Panc1 (cell line): Measurements from ENCODE around the gene EMX1. TPM values are rescaled to one million over a fixed set of nuclear protein-coding genes. Genes with fewer than 3 reads are reported as not detected.

Experiments used
- ATAC-seq: fragments of 200-7000 bp; cut with Tn5 transposase; 2 replicates; pipeline ENCODE4 v1.9.1; 2020; ENCODE audit warnings: mild to moderate bottlenecking, moderate library complexity
- BruUV-seq: library from RNA; stranded (reverse); fragments of 400-500 nt; replicated peaks from 2 replicates; lab custom pipeline; 2021; lab: Mats Ljungman, UMichigan
- CTCF ChIA-PET: fragments of 300-600 bp; sonication (Branson Sonifier 250); formaldehyde crosslinking; loops from one replicate; lab custom pipeline; 2022; ENCODE audit warnings: antibody characterized with exemption; lab: Charles Lee
- POLR2A ChIA-PET: fragments of 300-600 bp; sonication (Branson Sonifier 250); formaldehyde crosslinking; loops from one replicate; lab custom pipeline; 2022; ENCODE audit warnings: antibody characterized with exemption; lab: Charles Lee
- DNase-seq: peaks from one replicate; pipeline ENCODE4 v3.0.0-alpha.2; 2010; ENCODE audit warnings: low read depth, low spot score
- H3K27ac ChIP-seq: 2 replicates; pipeline ENCODE4 v1.5.1; 2011; ENCODE audit warnings: mild to moderate bottlenecking, low read length, inconsistent platforms
- H3K27me3 ChIP-seq: fragments of 200-500 bp; sonication (Bioruptor generic); 2 replicates; pipeline ENCODE4 v1.6.0; 2014; ENCODE audit warnings: low read length, inconsistent platforms; ENCODE audit not compliant: control insufficient read depth, insufficient read depth
- H3K36me3 ChIP-seq: fragments of 200-500 bp; sonication (Bioruptor generic); 2 replicates; pipeline ENCODE4 v1.5.1; 2014; ENCODE audit warnings: inconsistent platforms, mild to moderate bottlenecking, low read length, moderate library complexity; ENCODE audit not compliant: control insufficient read depth, insufficient read depth
- H3K4me1 ChIP-seq: 2 replicates; pipeline ENCODE4 v1.5.1; 2011; ENCODE audit warnings: inconsistent platforms, mild to moderate bottlenecking, low read length, moderate library complexity; ENCODE audit not compliant: control insufficient read depth, insufficient read depth
- H3K4me3 ChIP-seq, 2 experiments: 2 replicates each; pipeline ENCODE4 v1.5.1; 2011 to 2012; ENCODE audit warnings: low read depth in 2 of 2, low read length in 2 of 2, mild to moderate bottlenecking in 2 of 2, inconsistent platforms in 1 of 2, moderate library complexity in 1 of 2
- H3K9me3 ChIP-seq: fragments of 200-500 bp; sonication (Bioruptor generic); 2 replicates; pipeline ENCODE4 v1.5.1; 2014; ENCODE audit warnings: low read depth, mild to moderate bottlenecking, inconsistent platforms, low read length, moderate library complexity; ENCODE audit not compliant: control insufficient read depth, insufficient read depth
- CTCF ChIP-seq: fragments of 450-650 bp; IDR thresholded peaks from 2 replicates; pipeline ENCODE4 v1.5.1; 2017; ENCODE audit warnings: mild to moderate bottlenecking
- POLR2AphosphoS5 ChIP-seq: IDR thresholded peaks from 2 replicates; pipeline ENCODE4 v1.6.1; 2012; ENCODE audit warnings: mild to moderate bottlenecking, low read depth, low read length, moderate library complexity
- REST ChIP-seq, 2 experiments: IDR thresholded peaks; 2 replicates each; pipeline ENCODE4 v1.6.1; 2011 to 2012; ENCODE audit warnings: low read depth in 2 of 2, control low read depth in 1 of 2, low read length in 1 of 2, mild to moderate bottlenecking in 1 of 2, moderate library complexity in 1 of 2; ENCODE audit not compliant: insufficient read depth in 1 of 2
- SIN3A ChIP-seq: IDR thresholded peaks from 2 replicates; pipeline ENCODE4 v1.6.1; 2012; ENCODE audit warnings: low read depth, mild to moderate bottlenecking, low read length, moderate library complexity, borderline replicate concordance; ENCODE audit not compliant: insufficient read depth
- TCF7L2 ChIP-seq: IDR thresholded peaks from 2 replicates; pipeline ENCODE4 v1.6.1; 2011; ENCODE audit warnings: mild to moderate bottlenecking, low read depth, low read length, inconsistent platforms
- in situ Hi-C: cut with HindIII; loops from 2 replicates; pipeline ENCODE4 v1.10.0; 2016; ENCODE audit warnings: low sequenced_read_pairs, low pct_unique_long_range_greater_than_20kb
- intact Hi-C: fragments of 100-400 bp; cut with micrococcal nuclease; formaldehyde crosslinking; loops from one replicate; pipeline ENCODE4 v1.10.0; 2022; ENCODE audit not compliant: unreplicated experiment
- total RNA-seq: library from RNA; stranded (reverse); gene quantifications from one replicate; pipeline ENCODE4 v1.2.1, GENCODE V29; 2021; ENCODE audit not compliant: unreplicated experiment

EMX1 gene
- total RNA-seq, 1 experiment from 2014 or later: 0.36 TPM

- intact Hi-C loops: no loop called here
- in situ Hi-C loops: no loop called here
- H3K27ac ChIP-seq: no peak overlapping the region
- H3K27me3 ChIP-seq: peaks cover 41% of the 10 kb centered on the region
- DNase-seq (no peak), ATAC-seq (peak; percentile 56)
- no peaks in the 10 kb centered on the region; the same call in 1 of the 2 replicates for H3K36me3 ChIP-seq
- peaks cover 9% of the 10 kb centered on the region for H3K4me1 ChIP-seq
- CTCF ChIA-PET: interaction anchor here (0.5 to 1.0 kb wide), 2 partner anchors 34 to 777 kb away, joined by 3 read pairs; no protein-coding TSS in a partner anchor
- POLR2A ChIA-PET: no interaction called here
- BruUV-seq: no TSS peak
- H3K9me3 ChIP-seq: no peaks in the 10 kb centered on the region
- H3K4me3 ChIP-seq: peak overlapping the region; percentile 35 to 45
- TF ChIP-seq REST (IDR thresholded peaks at IDR 0.05; ENCODE audit: insufficient read depth in 1 of 2, low read depth in 2 of 2, low read length in 1 of 2) (no peak), SIN3A (no peak), CTCF (no peak), POLR2AphosphoS5 (no peak), TCF7L2 (no peak)
Measured at GRCh38 chr2:72917877-72918553, 696 bp downstream of the EMX1 start.

- Histone ChIP-seq H3K4me1 (peaks cover 9% of the 10 kb centered on the region), H3K36me3 (no peaks in the 10 kb centered on the region; the same call in 1 of the 2 replicates), H3K27me3 (peaks cover 32% of the 10 kb centered on the region), H3K27ac (no peak overlapping the region), H3K4me3 (no peak overlapping the region), H3K9me3 (no peaks in the 10 kb centered on the region)
- ATAC-seq: no peak
- intact Hi-C loops (no loop called here), in situ Hi-C loops (no loop called here)
- ChIA-PET POLR2A (no interaction called here), CTCF (interaction anchor here (0.6 kb wide), 1 partner anchor 32 kb away, joined by 3 read pairs; no protein-coding TSS in a partner anchor)
- no peak for TF ChIP-seq REST (IDR thresholded peaks at IDR 0.05; ENCODE audit: insufficient read depth in 1 of 2, low read depth in 2 of 2, low read length in 1 of 2)
- TF ChIP-seq SIN3A: no peak
- TF ChIP-seq TCF7L2: no peak
- no peak for TF ChIP-seq POLR2AphosphoS5
- TF ChIP-seq CTCF: no peak
- no peak for DNase-seq
- BruUV-seq: no TSS peak
Measured at GRCh38 chr2:72919414-72920317, 2.3 kb downstream of the EMX1 start.
